Measurements from ENCODE around the gene CDKAL1.
"Not testable (repeated sequence)": the region's sequence is repeated elsewhere in the genome, so short reads cannot be mapped to it uniquely, and the experiment has no call there.

The CDKAL1 gene

DNA sequence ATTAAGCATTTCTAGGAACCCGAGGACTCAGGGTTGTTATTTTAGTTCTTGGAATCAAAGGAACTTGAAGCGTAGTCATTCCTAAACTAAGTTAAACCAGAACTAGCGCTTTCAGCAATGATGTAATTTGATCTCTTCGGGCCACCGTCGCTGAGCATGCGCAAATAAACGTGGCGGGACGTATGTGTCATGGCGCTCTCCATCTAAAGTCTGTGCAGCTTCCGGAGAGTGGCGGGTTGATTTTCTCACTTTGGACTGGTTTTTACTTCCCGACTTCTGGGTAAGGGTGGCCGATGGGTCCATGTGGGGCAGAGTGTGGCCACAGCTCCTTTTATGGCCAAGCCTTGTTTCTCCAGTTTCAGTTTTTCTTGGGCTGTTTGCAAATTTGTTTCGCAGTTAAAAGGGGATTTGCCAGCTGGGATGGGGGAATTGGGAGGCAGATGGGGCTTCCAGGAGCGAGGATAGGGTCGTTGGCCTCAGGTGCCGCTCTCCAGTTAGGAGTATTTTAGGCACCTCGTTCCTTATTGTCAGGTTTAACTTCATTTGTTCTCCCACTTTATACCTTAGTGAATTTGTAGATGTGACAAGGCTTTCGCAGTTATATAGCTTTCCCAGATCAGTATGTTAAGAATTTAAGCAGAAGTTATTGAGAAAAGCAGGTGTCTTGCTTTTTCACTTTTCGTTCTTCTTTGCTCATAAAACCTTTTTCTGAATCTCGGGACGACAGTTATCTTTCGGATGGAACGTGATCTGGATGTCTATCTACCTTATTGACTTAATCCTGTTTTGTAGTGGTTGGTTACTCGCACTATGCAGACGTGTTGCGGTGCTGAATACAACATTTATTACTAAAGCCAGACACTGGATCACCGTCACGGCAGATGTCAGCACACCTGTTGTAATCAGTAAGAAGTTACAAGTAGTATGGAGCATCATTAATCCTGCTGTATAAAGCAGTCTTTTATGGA, at the start of gene CDKAL1:
TSS of gene CDKAL1 (plus strand) at position 163 of the 968 bp plus-strand sequence. CDS start 11,894 bp downstream, outside the sequence.
- Histone ChIP-seq H2AFZ (ENCODE audit: low read length, unreplicated experiment) (peak within 1 kb of the TSS; percentile 95), H3K27ac (ENCODE audit: low read depth, low read length) (peak within 1 kb of the TSS; percentile 73), H3K27me3 (ENCODE audit: insufficient read depth, low read length) (no peaks in the 10 kb centered on the region), H3K36me3 (ENCODE audit: insufficient read depth, low read length) (no peaks in the 10 kb centered on the region), H3K4me1 (ENCODE audit: control insufficient read depth, insufficient read depth, low read length, unreplicated experiment) (peaks cover 8% of the 10 kb centered on the region), H3K79me2 (ENCODE audit: control insufficient read depth, insufficient read depth, low read length, unreplicated experiment) (peaks cover 36% of the 10 kb centered on the region), H3K4me3 (ENCODE audit: low read depth, low read length) (peak within 1 kb of the TSS; percentile 87)

- Histone ChIP-seq H3K27me3 (ENCODE audit: insufficient read depth, low read length) (no peaks in the 10 kb centered on the region), H3K36me3 (ENCODE audit: insufficient read depth, low read length) (peaks cover 31% of the 10 kb centered on the region), H3K4me1 (ENCODE audit: control insufficient read depth, insufficient read depth, low read length, unreplicated experiment) (peaks cover 10% of the 10 kb centered on the region), H3K4me3 (ENCODE audit: low read depth, low read length) (no peak overlapping the region), H3K27ac (ENCODE audit: low read depth, low read length) (no peak overlapping the region), H2AFZ (ENCODE audit: low read length, unreplicated experiment) (no peak overlapping the region), H3K79me2 (ENCODE audit: control insufficient read depth, insufficient read depth, low read length, unreplicated experiment) (no peaks in the 10 kb centered on the region)
These were observed 47.6 kb upstream of the CDKAL1 start for GRCh38 chr6:20486641-20487040.

- Histone ChIP-seq H2AFZ (ENCODE audit: low read length, unreplicated experiment) (no peak overlapping the region), H3K27ac (ENCODE audit: low read depth, low read length) (no peak overlapping the region), H3K79me2 (ENCODE audit: control insufficient read depth, insufficient read depth, low read length, unreplicated experiment) (no peaks in the 10 kb centered on the region), H3K36me3 (ENCODE audit: insufficient read depth, low read length) (peaks cover 26% of the 10 kb centered on the region), H3K27me3 (ENCODE audit: insufficient read depth, low read length) (no peaks in the 10 kb centered on the region), H3K4me1 (ENCODE audit: control insufficient read depth, insufficient read depth, low read length, unreplicated experiment) (peaks cover 10% of the 10 kb centered on the region), H3K4me3 (ENCODE audit: low read depth, low read length) (no peak overlapping the region)
These were observed 46.4 kb upstream of the CDKAL1 start for GRCh38 chr6:20487669-20488375.

- H3K27ac ChIP-seq (ENCODE audit: low read depth, low read length) = no peak overlapping the region
- no peak overlapping the region for H2AFZ ChIP-seq (ENCODE audit: low read length, unreplicated experiment)
- H3K27me3 ChIP-seq (ENCODE audit: insufficient read depth, low read length) = no peaks in the 10 kb centered on the region
- H3K4me1 ChIP-seq (ENCODE audit: control insufficient read depth, insufficient read depth, low read length, unreplicated experiment) = no peaks in the 10 kb centered on the region
- peaks cover 26% of the 10 kb centered on the region for H3K36me3 ChIP-seq (ENCODE audit: insufficient read depth, low read length)
- no peaks in the 10 kb centered on the region for H3K79me2 ChIP-seq (ENCODE audit: control insufficient read depth, insufficient read depth, low read length, unreplicated experiment)
- no peak overlapping the region for H3K4me3 ChIP-seq (ENCODE audit: low read depth, low read length)
These were observed 43.7 kb upstream of the CDKAL1 start for GRCh38 chr6:20490591-20490990.

DNA sequence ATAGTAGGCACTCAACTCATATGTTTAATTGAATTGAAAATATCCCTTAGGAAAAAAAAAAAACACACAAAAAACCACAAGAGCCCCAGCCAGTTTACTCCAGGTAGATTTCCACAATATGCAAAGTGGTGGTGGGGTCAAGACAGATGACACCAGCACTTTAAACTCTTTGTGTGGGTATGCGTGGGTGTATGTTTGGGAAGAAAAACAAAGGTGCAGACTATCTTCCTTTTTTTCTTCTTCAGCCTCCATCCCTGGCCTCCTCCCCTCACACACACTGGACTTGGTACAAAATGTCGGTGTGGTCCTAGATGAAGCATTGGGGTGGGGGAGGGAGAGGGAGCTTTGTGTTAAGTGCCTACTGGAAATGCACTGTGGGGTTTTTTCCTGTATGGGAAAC, 42.2 kb upstream of the CDKAL1 start:
- no peaks in the 10 kb centered on the region for H3K4me1 ChIP-seq (ENCODE audit: control insufficient read depth, insufficient read depth, low read length, unreplicated experiment)
- H3K27ac ChIP-seq (ENCODE audit: low read depth, low read length) = no peak overlapping the region
- no peak overlapping the region for H2AFZ ChIP-seq (ENCODE audit: low read length, unreplicated experiment)
- peaks cover 22% of the 10 kb centered on the region for H3K36me3 ChIP-seq (ENCODE audit: insufficient read depth, low read length)
- H3K27me3 ChIP-seq (ENCODE audit: insufficient read depth, low read length) = no peaks in the 10 kb centered on the region
- H3K4me3 ChIP-seq (ENCODE audit: low read depth, low read length) = no peak overlapping the region
- no peaks in the 10 kb centered on the region for H3K79me2 ChIP-seq (ENCODE audit: control insufficient read depth, insufficient read depth, low read length, unreplicated experiment)

DNA sequence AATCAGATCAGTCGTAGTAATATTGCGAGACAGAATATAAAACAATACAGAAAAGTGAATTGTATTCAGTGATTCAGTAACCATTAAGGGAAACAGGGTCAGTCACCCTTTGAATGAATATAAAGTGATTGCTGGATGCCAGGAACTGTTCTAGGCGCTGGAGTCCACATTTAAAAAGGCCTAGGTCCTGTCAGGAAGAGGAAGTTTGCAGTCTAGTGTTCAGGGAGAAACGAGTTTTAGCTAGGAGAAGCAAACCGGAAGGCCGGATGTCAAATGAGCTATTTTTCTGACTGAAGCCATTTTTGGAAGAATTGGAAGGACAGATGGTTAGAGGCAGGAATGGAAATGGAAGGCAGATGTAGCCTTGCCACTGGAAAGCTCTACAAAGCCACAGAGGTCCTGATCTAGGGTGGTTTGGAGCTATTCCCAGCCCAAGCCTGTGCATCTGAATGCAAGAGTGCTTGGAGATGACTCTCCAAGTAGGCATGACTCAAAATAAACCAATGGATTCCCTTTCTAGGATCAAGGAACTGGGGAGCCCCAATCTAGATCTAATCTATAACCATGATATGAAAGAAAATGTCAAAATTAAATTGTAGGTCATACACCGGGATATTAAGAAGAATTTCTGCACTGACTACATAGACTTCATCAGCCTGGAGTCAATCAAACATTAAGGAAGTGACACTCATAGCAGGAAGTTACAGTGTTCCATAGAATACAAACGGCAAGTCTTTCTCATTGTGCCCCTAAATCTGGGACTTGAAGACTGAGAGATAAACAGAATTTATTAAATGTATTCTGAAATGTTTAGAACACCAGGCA, 36.8 kb upstream of the CDKAL1 start:
- H3K79me2 ChIP-seq (ENCODE audit: control insufficient read depth, insufficient read depth, low read length, unreplicated experiment) = no peaks in the 10 kb centered on the region
- H3K27ac ChIP-seq (ENCODE audit: low read depth, low read length) = no peak overlapping the region
- H2AFZ ChIP-seq (ENCODE audit: low read length, unreplicated experiment) = no peak overlapping the region
- no peaks in the 10 kb centered on the region for H3K36me3 ChIP-seq (ENCODE audit: insufficient read depth, low read length)
- no peaks in the 10 kb centered on the region for H3K27me3 ChIP-seq (ENCODE audit: insufficient read depth, low read length)
- no peaks in the 10 kb centered on the region for H3K4me1 ChIP-seq (ENCODE audit: control insufficient read depth, insufficient read depth, low read length, unreplicated experiment)
- no peak overlapping the region for H3K4me3 ChIP-seq (ENCODE audit: low read depth, low read length)

DNA sequence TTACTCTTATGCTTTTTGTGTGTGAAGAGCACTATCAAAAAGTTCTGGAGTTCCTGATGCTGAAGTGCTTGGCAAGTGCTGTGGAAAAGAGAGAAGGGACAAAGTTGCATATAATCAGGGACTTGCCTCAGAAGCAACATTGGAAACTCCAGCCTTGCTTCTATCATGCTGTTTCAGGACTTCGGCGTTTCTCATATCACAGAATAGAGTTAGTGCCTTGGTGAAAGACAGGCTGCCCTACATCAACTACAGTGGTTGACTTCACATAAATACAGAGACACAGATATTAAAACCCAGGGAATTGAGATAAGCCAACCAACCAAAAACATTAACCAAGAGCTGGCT, 36.2 kb upstream of the CDKAL1 start:
- Histone ChIP-seq H3K27ac (ENCODE audit: low read depth, low read length) (no peak overlapping the region), H3K4me3 (ENCODE audit: low read depth, low read length) (no peak overlapping the region), H3K36me3 (ENCODE audit: insufficient read depth, low read length) (no peaks in the 10 kb centered on the region), H3K27me3 (ENCODE audit: insufficient read depth, low read length) (no peaks in the 10 kb centered on the region), H3K4me1 (ENCODE audit: control insufficient read depth, insufficient read depth, low read length, unreplicated experiment) (no peaks in the 10 kb centered on the region), H3K79me2 (ENCODE audit: control insufficient read depth, insufficient read depth, low read length, unreplicated experiment) (no peaks in the 10 kb centered on the region), H2AFZ (ENCODE audit: low read length, unreplicated experiment) (no peak overlapping the region)

DNA sequence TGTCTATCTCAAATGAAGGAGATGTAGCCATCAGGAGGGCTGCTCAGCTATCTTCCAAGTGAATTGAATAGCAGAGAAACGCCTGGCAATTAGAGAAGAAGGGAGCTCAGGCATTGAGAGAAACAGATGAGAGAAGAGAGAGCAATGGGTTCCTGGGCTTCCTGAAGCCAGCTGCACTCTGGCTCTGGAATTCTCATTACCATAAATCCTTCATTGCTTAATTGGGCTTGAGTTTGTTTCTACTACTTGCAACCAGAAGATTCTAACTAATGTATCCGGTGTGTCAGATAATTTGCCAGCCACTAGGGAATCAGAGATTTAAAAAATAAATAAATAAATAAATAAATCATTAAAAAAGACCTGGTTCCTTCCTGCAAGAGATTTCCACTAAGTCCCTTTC, 25.0 kb upstream of the CDKAL1 start:
- no peaks in the 10 kb centered on the region for H3K79me2 ChIP-seq (ENCODE audit: control insufficient read depth, insufficient read depth, low read length, unreplicated experiment)

GRCh38 chr6:20511852-20512251, 22.4 kb upstream of the CDKAL1 start:
- Histone ChIP-seq H3K4me3 (ENCODE audit: low read depth, low read length) (no peak overlapping the region), H2AFZ (ENCODE audit: low read length, unreplicated experiment) (no peak overlapping the region), H3K4me1 (ENCODE audit: control insufficient read depth, insufficient read depth, low read length, unreplicated experiment) (no peaks in the 10 kb centered on the region), H3K27me3 (ENCODE audit: insufficient read depth, low read length) (no peaks in the 10 kb centered on the region), H3K36me3 (ENCODE audit: insufficient read depth, low read length) (no peaks in the 10 kb centered on the region), H3K79me2 (ENCODE audit: control insufficient read depth, insufficient read depth, low read length, unreplicated experiment) (no peaks in the 10 kb centered on the region), H3K27ac (ENCODE audit: low read depth, low read length) (no peak overlapping the region)

More for the DNA sequence above, 25.0 kb upstream of the CDKAL1 start:
- no peaks in the 10 kb centered on the region for H3K4me1 ChIP-seq (ENCODE audit: control insufficient read depth, insufficient read depth, low read length, unreplicated experiment)
- H3K27ac ChIP-seq (ENCODE audit: low read depth, low read length) = no peak overlapping the region
- no peaks in the 10 kb centered on the region for H3K36me3 ChIP-seq (ENCODE audit: insufficient read depth, low read length)
- H2AFZ ChIP-seq (ENCODE audit: low read length, unreplicated experiment) = no peak overlapping the region
- no peak overlapping the region for H3K4me3 ChIP-seq (ENCODE audit: low read depth, low read length)
- no peaks in the 10 kb centered on the region for H3K27me3 ChIP-seq (ENCODE audit: insufficient read depth, low read length)

DNA sequence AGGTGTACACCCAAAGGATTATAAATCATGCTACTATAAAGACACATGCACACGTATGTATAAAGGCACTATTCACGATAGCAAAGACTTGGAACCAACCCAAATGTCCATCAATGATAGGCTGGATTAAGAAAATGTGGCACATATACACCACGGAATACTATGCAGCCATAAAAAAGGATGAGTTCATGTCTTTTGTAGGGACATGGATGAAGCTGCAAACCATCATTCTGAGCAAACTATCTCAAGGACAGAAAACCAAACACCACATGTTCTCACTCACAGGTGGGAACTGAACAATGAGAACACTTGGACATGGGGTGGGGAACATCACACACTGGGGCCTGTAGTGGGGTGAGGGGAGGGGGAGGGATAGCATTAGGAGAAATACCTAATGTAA, 9.0 kb upstream of the CDKAL1 start:
- not testable (repeated sequence) for H3K27me3 ChIP-seq (ENCODE audit: insufficient read depth, low read length); H3K79me2 ChIP-seq (ENCODE audit: control insufficient read depth, insufficient read depth, low read length, unreplicated experiment); H2AFZ ChIP-seq (ENCODE audit: low read length, unreplicated experiment); H3K4me1 ChIP-seq (ENCODE audit: control insufficient read depth, insufficient read depth, low read length, unreplicated experiment); H3K27ac ChIP-seq (ENCODE audit: low read depth, low read length); H3K36me3 ChIP-seq (ENCODE audit: insufficient read depth, low read length); H3K4me3 ChIP-seq (ENCODE audit: low read depth, low read length)

All from ACC112 (cell line).